ENCODE results near the gene MAPKAPK5. TPM values are rescaled to one million over a fixed set of nuclear protein-coding genes. Genes with fewer than 3 reads are reported as not detected.

Gene MAPKAPK5
- total and polyA plus RNA-seq, 2 donors (not counting 3 experiments of a cell fraction or from before 2014, with no cell fraction given) = 22.8 to 47.1 TPM

DNA sequence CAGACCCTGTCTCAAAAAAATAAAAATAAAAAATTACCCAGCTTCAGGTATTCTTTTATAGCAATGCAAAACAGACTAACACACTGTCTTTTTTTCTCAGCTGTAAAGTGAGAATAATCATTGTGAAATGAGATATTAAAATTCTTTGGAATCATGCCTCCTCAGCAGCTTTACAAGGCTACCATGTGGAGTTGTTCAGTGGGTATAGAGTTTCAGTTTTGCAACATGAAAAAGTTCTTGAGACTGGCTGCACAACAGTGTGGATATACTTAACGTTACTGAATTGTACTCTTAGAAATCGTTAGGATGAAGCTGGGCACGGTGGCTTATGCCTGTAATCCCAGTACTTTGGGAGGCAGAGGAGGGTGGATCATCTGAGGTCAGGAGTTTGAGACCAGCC lies 15.7 kb upstream of the MAPKAPK5 start:
- CTCF ChIA-PET = interaction anchor here (1.0 to 3.3 kb wide), 5 partner anchors 10 to 261 kb away, joined by 3 to 12 read pairs (median 4); no protein-coding TSS in a partner anchor
- H3K36me3 ChIP-seq (ENCODE audit: control insufficient read depth in 2 of 2, extremely low read depth in 1 of 2, insufficient read depth in 2 of 2, low read length in 2 of 2) = no peaks in the 10 kb centered on the region
- H3K4me2 ChIP-seq (ENCODE audit: insufficient read depth, low read length) = no peak overlapping the region
- H2AFZ ChIP-seq (ENCODE audit: low read depth, low read length) = no peak overlapping the region
- no TSS peak for BruUV-seq (replicated peaks)
- peaks cover 11 to 21% of the 10 kb centered on the region in 2 experiments for H3K27me3 ChIP-seq (ENCODE audit: control insufficient read depth in 2 of 2, insufficient read depth in 2 of 2, low read length in 2 of 2)
- POLR2A ChIA-PET = no interaction called here
- intact Hi-C loops (cut with micrococcal nuclease) (no loop called here), dilution Hi-C loops (cut with MboI; ENCODE audit: extremely low pct_ligation_motif_present, low sequenced_read_pairs) (no loop called here)
- no peak overlapping the region for H3K27ac ChIP-seq (ENCODE audit: insufficient read depth, low read depth, low read length)
- FAIRE-seq (no peak), DNase-seq (ENCODE audit: low read depth, low spot score) (no peak)
- no peak overlapping the region for H3K4me3 ChIP-seq (replicated peaks in 1 of 3; ENCODE audit: insufficient read depth in 1 of 3, low read depth in 1 of 3, low read length in 3 of 3)
- TF ChIP-seq POLR2A (IDR thresholded peaks at IDR 0.05; ENCODE audit: low read depth, low read length) = no peak
- TF ChIP-seq MYC (IDR thresholded peaks at IDR 0.05; ENCODE audit: low read depth, low read length) = no peak
- TF ChIP-seq, protein P1, sequence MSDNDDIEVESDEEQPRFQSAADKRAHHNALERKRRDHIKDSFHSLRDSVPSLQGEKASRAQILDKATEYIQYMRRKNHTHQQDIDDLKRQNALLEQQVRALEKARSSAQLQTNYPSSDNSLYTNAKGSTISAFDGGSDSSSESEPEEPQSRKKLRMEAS (IDR thresholded peaks at IDR 0.05; ENCODE audit: insufficient read depth, insufficient read length) = no peak
- no peak for TF ChIP-seq FOS (IDR thresholded peaks at IDR 0.05; ENCODE audit: borderline replicate concordance, insufficient read depth, low read length)
- no peak for TF ChIP-seq JUN (IDR thresholded peaks at IDR 0.05; ENCODE audit: borderline replicate concordance, insufficient read depth, insufficient read length, low read depth)
- no peaks in the 10 kb centered on the region for H3K79me2 ChIP-seq (ENCODE audit: control insufficient read depth, insufficient read depth, low read length)
- H3K9me3 ChIP-seq (replicated peaks; ENCODE audit: control insufficient read depth, insufficient read depth, low read length) = no peaks in the 10 kb centered on the region
- H3K9me1 ChIP-seq (replicated peaks; ENCODE audit: control insufficient read depth, extremely low read depth, insufficient read depth, low read length) = no peaks in the 10 kb centered on the region
- no peak overlapping the region for H3K9ac ChIP-seq (replicated peaks; ENCODE audit: extremely low read depth, insufficient read depth, low read length)
- no peaks in the 10 kb centered on the region for H3K4me1 ChIP-seq (ENCODE audit: control insufficient read depth, extremely low read depth, insufficient read depth, low read length)
- H4K20me1 ChIP-seq (replicated peaks; ENCODE audit: control insufficient read depth, extremely low read depth, insufficient read depth, low read length) = no peaks in the 10 kb centered on the region

DNA sequence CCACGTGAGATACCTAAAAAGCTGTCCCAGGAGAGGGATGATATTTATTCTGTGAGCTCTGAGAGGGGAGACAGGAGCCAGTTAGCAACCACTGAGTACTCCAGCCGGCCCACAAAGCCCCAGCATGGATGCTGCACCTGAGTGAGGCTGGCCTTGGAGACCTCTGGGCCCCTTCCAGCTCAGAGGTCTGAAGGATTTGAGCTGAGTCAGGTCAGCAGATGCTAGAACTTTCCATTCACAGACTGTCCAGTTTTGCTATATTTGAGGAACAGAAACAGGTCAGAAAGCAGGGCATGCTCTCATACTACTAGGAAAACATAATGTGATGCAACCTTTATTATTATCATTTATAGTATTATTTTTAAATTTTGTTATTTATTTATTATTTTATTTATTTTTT lies 15.0 kb upstream of the MAPKAPK5 start:
- H3K9me1 ChIP-seq (replicated peaks; ENCODE audit: control insufficient read depth, extremely low read depth, insufficient read depth, low read length) = no peaks in the 10 kb centered on the region
- ChIA-PET CTCF (interaction anchor here (1.0 to 1.1 kb wide), 2 partner anchors 9 to 14 kb away, joined by 3 to 7 read pairs; no protein-coding TSS in a partner anchor), POLR2A (no interaction called here)
- H2AFZ ChIP-seq (ENCODE audit: low read depth, low read length) = no peak overlapping the region
- H3K4me3 ChIP-seq (replicated peaks in 1 of 3; ENCODE audit: insufficient read depth in 1 of 3, low read depth in 1 of 3, low read length in 3 of 3) = no peak overlapping the region
- intact Hi-C loops (cut with micrococcal nuclease) = no loop called here
- H4K20me1 ChIP-seq (replicated peaks; ENCODE audit: control insufficient read depth, extremely low read depth, insufficient read depth, low read length) = no peaks in the 10 kb centered on the region
- H3K79me2 ChIP-seq (ENCODE audit: control insufficient read depth, insufficient read depth, low read length) = no peaks in the 10 kb centered on the region
- TF ChIP-seq JUN (IDR thresholded peaks at IDR 0.05; ENCODE audit: borderline replicate concordance, insufficient read depth, insufficient read length, low read depth) (no peak), GATA2 (IDR thresholded peaks at IDR 0.05; ENCODE audit: insufficient read depth, insufficient read length, low read depth, low read length) (no peak), MYC (IDR thresholded peaks at IDR 0.05; ENCODE audit: low read depth, low read length) (no peak)
- no peak overlapping the region for H3K27ac ChIP-seq (ENCODE audit: insufficient read depth, low read depth, low read length)
- H3K9me3 ChIP-seq (replicated peaks; ENCODE audit: control insufficient read depth, insufficient read depth, low read length) = no peaks in the 10 kb centered on the region
- dilution Hi-C loops (cut with MboI; ENCODE audit: extremely low pct_ligation_motif_present, low sequenced_read_pairs) = no loop called here
- no peak overlapping the region for H3K4me2 ChIP-seq (ENCODE audit: insufficient read depth, low read length)
- H3K4me1 ChIP-seq (ENCODE audit: control insufficient read depth, extremely low read depth, insufficient read depth, low read length) = no peaks in the 10 kb centered on the region
- no peak for DNase-seq (ENCODE audit: low read depth, low spot score)
- no peak overlapping the region for H3K9ac ChIP-seq (replicated peaks; ENCODE audit: extremely low read depth, insufficient read depth, low read length)
- FAIRE-seq = no peak
- no TSS peak for BruUV-seq (replicated peaks)
- H3K36me3 ChIP-seq (ENCODE audit: control insufficient read depth in 2 of 2, extremely low read depth in 1 of 2, insufficient read depth in 2 of 2, low read length in 2 of 2) = no peaks in the 10 kb centered on the region
- peaks cover 11 to 16% of the 10 kb centered on the region in 2 experiments for H3K27me3 ChIP-seq (ENCODE audit: control insufficient read depth in 2 of 2, insufficient read depth in 2 of 2, low read length in 2 of 2)

Measured in endothelial cell of umbilical vein (primary cell).